K562 (cell line): ENCODE measurements around the gene GUCY2F. TPM values are rescaled to one million over a fixed set of nuclear protein-coding genes. Genes with fewer than 3 reads are reported as not detected.

Experiments used
- ATAC-seq: fragments of 200-7000 bp; cut with Tn5 transposase; 3 replicates; pipeline ENCODE4 v1.9.1; 2020; ENCODE audit warnings: moderate library complexity
- BruUV-seq: library from RNA; stranded (reverse); fragments of 400-500 nt; replicated peaks from 2 replicates; lab custom pipeline; 2021; lab: Mats Ljungman, UMichigan
- CTCF ChIA-PET: fragments of 300-600 bp; formaldehyde crosslinking; extraction: SDS; loops from one replicate; lab custom pipeline; 2021; ENCODE audit warnings: low intra/inter-chr PET ratio; lab: Yijun Ruan, JAX
- POLR2A ChIA-PET: fragments of 300-600, 350-650 bp; sonication (Branson Sonifier 250); formaldehyde crosslinking; extraction: SDS; loops from one replicate; lab custom pipeline; 2021; ENCODE audit warnings: antibody characterized with exemption, inconsistent platforms; lab: Yijun Ruan, JAX
- DNase-seq, 4 experiments: peaks; one replicate each; pipeline versions ENCODE4 v3.0.0 to v3.0.0-alpha.2; 2011 to 2018; ENCODE audit warnings: low spot score in 3 of 4, mixed read lengths in 3 of 4; ENCODE audit errors: extremely low read depth in 1 of 4
- FAIRE-seq: peaks from 2 replicates; lab custom pipeline; 2011; peaks lifted over from hg19 to GRCh38; lab: Jason Lieb, UNC
- H2AFZ ChIP-seq: 2 replicates; pipeline ENCODE4 v1.6.0; 2011; ENCODE audit warnings: low read depth, low read length, control low read depth, inconsistent platforms
- H3K27ac ChIP-seq: fragments of 200-600 bp; 3 replicates; pipeline ENCODE4 v1.8.0; 2011; ENCODE audit warnings: low read depth, mild to moderate bottlenecking, control low read depth, inconsistent platforms, low read length, moderate library complexity, mixed read lengths; ENCODE audit errors: extremely low read depth
- H3K27me3 ChIP-seq, 2 experiments: fragments of 300-600 bp in 1 of 2; 2 replicates in 1 of 2; 3 replicates in 1 of 2; pipeline versions ENCODE4 v1.6.0 to v1.8.0; 2011; ENCODE audit warnings: inconsistent platforms in 2 of 2, low read length in 2 of 2, mild to moderate bottlenecking in 1 of 2, mixed read lengths in 1 of 2, moderate library complexity in 1 of 2; ENCODE audit not compliant: control insufficient read depth in 2 of 2, insufficient read depth in 2 of 2
- H3K36me3 ChIP-seq: fragments of 300-600 bp; 3 replicates; pipeline ENCODE4 v1.8.0; 2011; ENCODE audit warnings: mild to moderate bottlenecking, low read length, inconsistent platforms; ENCODE audit not compliant: control insufficient read depth, insufficient read depth
- H3K4me1 ChIP-seq, 2 experiments: fragments of 200-600 bp in 1 of 2; replicated peaks in 1 of 2; 2 replicates in 1 of 2; 3 replicates in 1 of 2; pipeline versions ENCODE4 v1.5.1 to v1.8.0; 2011; ENCODE audit warnings: inconsistent platforms in 2 of 2, low read length in 2 of 2, mild to moderate bottlenecking in 1 of 2, mixed read lengths in 1 of 2, moderate library complexity in 1 of 2; ENCODE audit not compliant: control insufficient read depth in 2 of 2, insufficient read depth in 2 of 2
- H3K4me2 ChIP-seq: 2 replicates; pipeline ENCODE4 v1.6.1; 2011; ENCODE audit warnings: low read length, control low read depth, inconsistent platforms, mixed read lengths; ENCODE audit not compliant: insufficient read depth
- H3K4me3 ChIP-seq: fragments of 200-600 bp; sonication (generic), shearing (Covaris generic); 2 replicates; pipeline ENCODE4 v1.5.1; 2016; ENCODE audit warnings: control low read depth, inconsistent platforms
- H3K79me2 ChIP-seq: fragments of 200-600 bp; 3 replicates; pipeline ENCODE4 v1.8.0; 2011; ENCODE audit warnings: low read length, inconsistent platforms; ENCODE audit not compliant: control insufficient read depth, insufficient read depth
- H3K9ac ChIP-seq, 2 experiments: 2 replicates each; pipeline versions ENCODE4 v1.6.0 to v1.6.1; 2011; ENCODE audit warnings: low read depth in 2 of 2, low read length in 2 of 2, control low read depth in 1 of 2, inconsistent platforms in 1 of 2, mild to moderate bottlenecking in 1 of 2, mixed read lengths in 1 of 2; ENCODE audit not compliant: insufficient read depth in 1 of 2
- H3K9me1 ChIP-seq: one replicate; pipeline ENCODE4 v1.6.0; 2011; ENCODE audit warnings: inconsistent platforms, mild to moderate bottlenecking, low read length, moderate library complexity; ENCODE audit not compliant: control insufficient read depth, insufficient read depth
- H3K9me3 ChIP-seq: replicated peaks from 2 replicates; pipeline ENCODE4 v1.5.1; 2011; ENCODE audit warnings: low read depth, low read length, inconsistent platforms; ENCODE audit not compliant: control insufficient read depth, insufficient read depth
- H4K20me1 ChIP-seq: replicated peaks from 2 replicates; pipeline ENCODE4 v1.6.1; 2011; ENCODE audit warnings: low read length, inconsistent platforms, mixed read lengths; ENCODE audit not compliant: control insufficient read depth, insufficient read depth
- KLF10 ChIP-seq: fragments of 250-450 bp; sonication (Bioruptor Pico); IDR thresholded peaks from 2 replicates; pipeline ENCODE4 v1.6.1; 2021; ENCODE audit warnings: matching md5 sums
- MCM3 ChIP-seq: fragments of 450-650 bp; IDR thresholded peaks from 2 replicates; pipeline ENCODE4 v1.6.1; 2016
- MITF ChIP-seq: IDR thresholded peaks from 2 replicates; pipeline ENCODE4 v1.6.1; 2014; ENCODE audit warnings: antibody characterized with exemption
- NCOA2 ChIP-seq, 2 experiments: fragments of 450-650 bp; IDR thresholded peaks; 2 replicates each; pipeline ENCODE4 v1.6.1; 2018; ENCODE audit warnings: mild to moderate bottlenecking in 2 of 2, moderate library complexity in 1 of 2; ENCODE audit not compliant: partially characterized antibody in 2 of 2
- NFYB ChIP-seq: IDR thresholded peaks from 2 replicates; pipeline ENCODE4 v1.6.1; 2011; ENCODE audit warnings: mild to moderate bottlenecking, moderate library complexity; ENCODE audit not compliant: insufficient read length; ENCODE audit errors: extremely low read depth
- TAF1 ChIP-seq: IDR thresholded peaks from 2 replicates; pipeline ENCODE4 v1.6.1; 2011; ENCODE audit warnings: mild to moderate bottlenecking, low read length, moderate library complexity; ENCODE audit not compliant: insufficient read depth, control insufficient read depth, severe bottlenecking; ENCODE audit errors: extremely low read depth
- TRIM24 ChIP-seq, 2 experiments: fragments of 450-650 bp; IDR thresholded peaks; 2 replicates each; pipeline ENCODE4 v1.6.1; 2016
- VEZF1 ChIP-seq: fragments of 200-800 bp; sonication (Bioruptor generic); IDR thresholded peaks from 2 replicates; pipeline ENCODE4 v1.6.1; 2017; ENCODE audit warnings: missing genetic modification characterization, missing compliant biosample characterization
- ZFPM2 ChIP-seq: fragments of 250-450 bp; sonication (Bioruptor Pico); IDR thresholded peaks from 2 replicates; pipeline ENCODE4 v1.5.1; 2022; ENCODE audit warnings: mild to moderate bottlenecking
- ZNF444 ChIP-seq: fragments of 250-450 bp; sonication (Bioruptor Pico); IDR thresholded peaks from 2 replicates; pipeline ENCODE4 v1.4.0; 2020; ENCODE audit warnings: mild to moderate bottlenecking, moderate library complexity
- ZNF57 ChIP-seq: fragments of 450-650 bp; formaldehyde crosslinking; IDR thresholded peaks from 2 replicates; pipeline ENCODE4 v1.4.0; 2020; ENCODE audit warnings: mild to moderate bottlenecking, moderate library complexity
- ZNF707 ChIP-seq: fragments of 250-450 bp; sonication (Bioruptor Pico); conservative IDR thresholded peaks from 2 replicates; pipeline ENCODE4 v1.8.0; 2022; ENCODE audit warnings: inconsistent platforms, mild to moderate bottlenecking, moderate library complexity
- ZSCAN32 ChIP-seq: fragments of 450-650 bp; formaldehyde crosslinking; IDR thresholded peaks from 2 replicates; pipeline ENCODE4 v1.4.0; 2020; ENCODE audit warnings: mild to moderate bottlenecking, moderate library complexity
- WGBS: fragments of 100-300 bp; shearing (Covaris generic); methylation state at CpG from one replicate; pipeline ENCODE4 v1.1.6; 2016; ENCODE audit warnings: low coverage, mixed read lengths; ENCODE audit not compliant: insufficient coverage; ENCODE audit errors: missing lambda C conversion rate; 5-methylcytosine and 5-hydroxymethylcytosine counted together
- in situ Hi-C: fragments of 300-500 bp; cut with MboI; formaldehyde crosslinking; loops from 4 replicates; pipeline ENCODE4 v1.15.0; 2018; ENCODE audit warnings: inconsistent platforms, mixed read lengths
- intact Hi-C: fragments of 100-400 bp; cut with micrococcal nuclease; formaldehyde crosslinking; loops from 2 replicates; pipeline ENCODE4 v1.14.2; 2022
- polyA plus RNA-seq, 8 experiments: library from polyadenylated mRNA; depleted of rRNA in 4 of 8; stranded (reverse) in 5 of 8; unstranded in 3 of 8; fragments of >200 nt; fragmentation: Nextera tagmentation in 2 of 8; fragmentation: Illumina TruSeq in 1 of 8; extraction: Ambion mirVana in 2 of 8; extraction: Trizol in 1 of 8; gene quantifications; 2 replicates each; pipeline versions ENCODE4 v1.2.1 to v1.2.3, GENCODE V29; 2011 to 2014; ENCODE audit warnings: inconsistent platforms in 1 of 8, missing spikeins in 1 of 8
- total RNA-seq, 7 experiments: library from RNA; depleted of rRNA in 6 of 7; stranded (reverse); fragments of >200 nt in 6 of 7; fragmentation: Illumina TruSeq in 2 of 7; extraction: Trizol in 2 of 7; gene quantifications; 2 replicates each; pipeline versions ENCODE4 v1.2.1 to v1.2.3, GENCODE V29; 2011 to 2021; ENCODE audit warnings: low replicate concordance in 1 of 7

Gene GUCY2F
- total and polyA plus RNA-seq, 9 of the 15 experiments (the other 6 are each of a cell fraction or from before 2014, with no cell fraction given) = 0.01 to 0.06 (median 0.05) TPM; not detected in 6

- FAIRE-seq = no peak
- POLR2A ChIA-PET = no interaction called here
Observed at GRCh38 chrX:109489174-109489573, 7.3 kb upstream of the GUCY2F start.

More at GRCh38 chrX:109489174-109489573, 7.3 kb upstream of the GUCY2F start:
- in situ Hi-C loops = loop anchor here (10.0 kb wide), 1 partner anchor 146 kb away; no protein-coding TSS in a partner anchor
- no peak overlapping the region for H3K9ac ChIP-seq
- H4K20me1 ChIP-seq = no peaks in the 10 kb centered on the region
- DNase-seq (no peak), ATAC-seq (no peak)
- no peak overlapping the region for H3K4me3 ChIP-seq
- H3K27ac ChIP-seq = no peak overlapping the region
- H3K9me1 ChIP-seq = no peaks in the 10 kb centered on the region
- no peak for TF ChIP-seq TAF1
- TF ChIP-seq NFYB = no peak
- TF ChIP-seq MCM3 = no peak
- TF ChIP-seq ZNF707 (CRISPR knock-in tag) = no peak
- no peak for TF ChIP-seq ZNF57 (CRISPR knock-in tag)
- TF ChIP-seq NCOA2 (IDR thresholded peaks at IDR 0.05; ENCODE audit: partially characterized antibody in 2 of 2) = no peak
- no peak for TF ChIP-seq VEZF1 (CRISPR knock-in tag)
- TF ChIP-seq ZNF444 (CRISPR knock-in tag) = no peak
- TF ChIP-seq TRIM24 (IDR thresholded peaks at IDR 0.05) = no peak
- TF ChIP-seq KLF10 (CRISPR knock-in tag) = no peak
- TF ChIP-seq ZSCAN32 = no peak
- TF ChIP-seq MITF = no peak
- TF ChIP-seq ZFPM2 = no peak
- 6% methylated on average over 2 of the region's 2 CpGs for WGBS
- intact Hi-C loops = loop anchor here (10.0 kb wide), 1 partner anchor 666 kb away; no protein-coding TSS in a partner anchor
- H3K4me1 ChIP-seq = no peaks in the 10 kb centered on the region
- no peaks in the 10 kb centered on the region for H3K9me3 ChIP-seq
- CTCF ChIA-PET = interaction anchor here (0.6 kb wide), 1 partner anchor 143 kb away, joined by 5 read pairs; no protein-coding TSS in a partner anchor
- H3K27me3 ChIP-seq = no peaks in the 10 kb centered on the region
- no peaks in the 10 kb centered on the region for H3K36me3 ChIP-seq
- BruUV-seq = no TSS peak
- no peak overlapping the region for H3K4me2 ChIP-seq
- H3K79me2 ChIP-seq = no peaks in the 10 kb centered on the region
- H2AFZ ChIP-seq = no peak overlapping the region
